CD4-positive, alpha-beta memory T cell (primary cell): Measurements from ENCODE around the gene IL13RA1. TPM values are rescaled to one million over a fixed set of nuclear protein-coding genes. Genes with fewer than 3 reads are reported as not detected.

Experiments used
- CTCF ChIA-PET: fragments of 350-600 bp; sonication (Branson Sonifier 250); formaldehyde crosslinking; loops from one replicate; lab custom pipeline; 2021; ENCODE audit warnings: inconsistent platforms; ENCODE audit not compliant: partially characterized antibody; lab: Charles Lee
- POLR2A ChIA-PET: fragments of 350-600 bp; sonication (Branson Sonifier 250); formaldehyde crosslinking; loops from one replicate; lab custom pipeline; 2021; ENCODE audit not compliant: partially characterized antibody; lab: Charles Lee
- DNase-seq, 5 donors: peaks; one replicate each; pipeline versions ENCODE4 v3.0.0 to v3.0.0-alpha.2; 2020 to 2022; ENCODE audit warnings: mixed read lengths in 1 of 5
- H3K27ac ChIP-seq: one replicate; pipeline ENCODE4 v1.7.0; 2013; ENCODE audit warnings: low read depth, low read length
- H3K27me3 ChIP-seq: 2 replicates; pipeline ENCODE4 v1.7.0; 2013; ENCODE audit warnings: mild to moderate bottlenecking, low read length, moderate library complexity; ENCODE audit not compliant: insufficient read depth
- H3K36me3 ChIP-seq: 2 replicates; pipeline ENCODE4 v1.7.0; 2013; ENCODE audit warnings: mild to moderate bottlenecking, low read length, moderate library complexity; ENCODE audit not compliant: insufficient read depth
- H3K4me1 ChIP-seq: 2 replicates; pipeline ENCODE4 v1.7.0; 2013; ENCODE audit warnings: mild to moderate bottlenecking, low read length, moderate library complexity; ENCODE audit not compliant: insufficient read depth
- H3K4me3 ChIP-seq, 2 donors: one replicate each; pipeline ENCODE4 v1.7.0; 2013; ENCODE audit warnings: low read length in 2 of 2, mild to moderate bottlenecking in 1 of 2
- H3K9me3 ChIP-seq, 2 donors: one replicate each; pipeline ENCODE4 v1.7.0; 2013; ENCODE audit warnings: low read length in 2 of 2, control low read depth in 1 of 2; ENCODE audit not compliant: control insufficient read depth in 1 of 2
- H3K27ac Mint-ChIP-seq, 7 donors: one replicate each; pipeline ENCODE4 v1.8.0; 2020 to 2021; ENCODE audit warnings: mixed read lengths in 7 of 7, mild to moderate bottlenecking in 6 of 7, inconsistent platforms in 3 of 7, moderate library complexity in 3 of 7
- H3K27me3 Mint-ChIP-seq, 2 donors: one replicate each; pipeline ENCODE4 v1.8.0; 2020 to 2021; ENCODE audit warnings: mixed read lengths in 2 of 2
- H3K36me3 Mint-ChIP-seq, 2 donors: one replicate each; pipeline ENCODE4 v1.8.0; 2020 to 2021; ENCODE audit warnings: mixed read lengths in 2 of 2, inconsistent platforms in 1 of 2, mild to moderate bottlenecking in 1 of 2
- H3K4me1 Mint-ChIP-seq, 4 donors: one replicate each; pipeline ENCODE4 v1.8.0; 2020 to 2021; ENCODE audit warnings: mixed read lengths in 4 of 4, mild to moderate bottlenecking in 1 of 4
- H3K4me3 Mint-ChIP-seq, 8 donors: one replicate each; pipeline ENCODE4 v1.8.0; 2020 to 2021; ENCODE audit warnings: mixed read lengths in 8 of 8, mild to moderate bottlenecking in 7 of 8, moderate library complexity in 6 of 8, inconsistent platforms in 3 of 8
- H3K9me3 Mint-ChIP-seq, 8 donors: one replicate each; pipeline ENCODE4 v1.8.0; 2020 to 2021; ENCODE audit warnings: mixed read lengths in 8 of 8, mild to moderate bottlenecking in 5 of 8, inconsistent platforms in 3 of 8, moderate library complexity in 1 of 8
- intact Hi-C: fragments of 100-400 bp; cut with micrococcal nuclease; formaldehyde crosslinking; loops from one replicate; pipeline ENCODE4 v1.15.1; 2023
- polyA plus RNA-seq, 2 donors: library from polyadenylated mRNA; unstranded; fragments of 300-500 nt; fragmentation: Illumina TruSeq; gene quantifications; one replicate each; pipeline ENCODE4 v1.2.3, GENCODE V29; 2021
- total RNA-seq, 2 experiments: library from RNA; stranded (reverse); gene quantifications; one replicate each; pipeline ENCODE4 v1.2.3, GENCODE V29; 2021

Gene IL13RA1
- total and polyA plus RNA-seq, 4 experiments from 2014 or later: 0.38 to 0.94 (median 0.79) TPM; not detected in 1

GRCh38 chrX:118823263-118824172 lies 96.1 kb downstream of the IL13RA1 start, which contains the start of gene ZCCHC12:
ZCCHC12 (plus strand) TSS chrX:118823824; CDS start chrX:118825245, 1,421 bp downstream.
- intact Hi-C loops: no loop called here
- Mint-ChIP-seq H3K9me3 (no peaks in the 10 kb centered on the region), H3K27ac (peak within 1 kb of the TSS in 1 of 7 donors; percentile 52), H3K4me3 (peak within 1 kb of the TSS; percentile 67 to 89 (median 81)), H3K36me3 (no peaks in the 10 kb centered on the region), H3K27me3 (peaks cover 15 to 40% of the 10 kb centered on the region in 2 donors), H3K4me1 (peaks cover 7 to 24% (median 14%) of the 10 kb centered on the region in 4 donors)
- H3K4me1 ChIP-seq: peaks cover 17% of the 10 kb centered on the region
- H3K27me3 ChIP-seq: peaks cover 11% of the 10 kb centered on the region
- DNase-seq: peak; percentile 23 to 55 (median 28)
- H3K4me3 ChIP-seq: no peak within 1 kb of the TSS
- no peaks in the 10 kb centered on the region for H3K9me3 ChIP-seq
- ChIA-PET CTCF (interaction anchor here (1.2 to 2.3 kb wide), 2 partner anchors 16 kb away, joined by 5 to 6 read pairs; no protein-coding TSS in a partner anchor), POLR2A (no interaction called here)
- H3K36me3 ChIP-seq: no peaks in the 10 kb centered on the region
- no peak within 1 kb of the TSS for H3K27ac ChIP-seq

- no peaks in the 10 kb centered on the region for H3K9me3 ChIP-seq
- H3K27me3 Mint-ChIP-seq: peaks cover 15 to 43% of the 10 kb centered on the region in 2 donors
- H3K4me1 Mint-ChIP-seq: peaks cover 7 to 24% (median 14%) of the 10 kb centered on the region in 4 donors
- DNase-seq: no peak
- no peak overlapping the region for H3K27ac Mint-ChIP-seq
- no peak overlapping the region for H3K27ac ChIP-seq
- H3K4me1 ChIP-seq: peaks cover 17% of the 10 kb centered on the region
- H3K4me3 ChIP-seq: no peak overlapping the region
- H3K36me3 ChIP-seq: no peaks in the 10 kb centered on the region
- no peaks in the 10 kb centered on the region for H3K9me3 Mint-ChIP-seq
- ChIA-PET POLR2A (no interaction called here), CTCF (interaction anchor here (1.2 kb wide), 1 partner anchor 15 kb away, joined by 5 read pairs; no protein-coding TSS in a partner anchor)
- peak overlapping the region; percentile 67 to 89 (median 81) for H3K4me3 Mint-ChIP-seq
- intact Hi-C loops: no loop called here
- H3K27me3 ChIP-seq: peaks cover 11% of the 10 kb centered on the region
- H3K36me3 Mint-ChIP-seq: no peaks in the 10 kb centered on the region
These were observed 96.8 kb downstream of the IL13RA1 start for GRCh38 chrX:118824173-118824730.

- Histone ChIP-seq H3K9me3 (no peaks in the 10 kb centered on the region), H3K27me3 (peaks cover 11% of the 10 kb centered on the region), H3K36me3 (no peaks in the 10 kb centered on the region), H3K27ac (no peak overlapping the region), H3K4me1 (peaks cover 17% of the 10 kb centered on the region), H3K4me3 (no peak overlapping the region)
- Mint-ChIP-seq H3K36me3 (no peaks in the 10 kb centered on the region), H3K9me3 (no peaks in the 10 kb centered on the region), H3K27ac (no peak overlapping the region), H3K27me3 (peaks cover 16 to 43% of the 10 kb centered on the region in 2 donors), H3K4me1 (peaks cover 7 to 24% (median 14%) of the 10 kb centered on the region in 4 donors), H3K4me3 (peak overlapping the region in 4 of 8 donors; percentile 7 to 89 (median 23))
- DNase-seq: no peak
- CTCF ChIA-PET: interaction anchor here (1.0 kb wide), 1 partner anchor 14 kb away, joined by 3 read pairs; no protein-coding TSS in a partner anchor
- intact Hi-C loops: no loop called here
- POLR2A ChIA-PET: no interaction called here
These were observed 97.8 kb downstream of the IL13RA1 start for GRCh38 chrX:118825227-118825626.

GRCh38 chrX:118839334-118839958 lies 112.0 kb downstream of the IL13RA1 start:
- intact Hi-C loops: no loop called here
- ChIA-PET POLR2A (no interaction called here), CTCF (interaction anchor here (0.7 to 3.0 kb wide), 14 partner anchors 9 to 227 kb away, joined by 3 to 27 read pairs (median 4); no protein-coding TSS in a partner anchor)
- H3K4me3 ChIP-seq: no peak overlapping the region
- H3K9me3 ChIP-seq: no peaks in the 10 kb centered on the region
- peak; percentile 16 to 38 (median 31) for DNase-seq
- peaks cover 3% of the 10 kb centered on the region for H3K4me1 ChIP-seq
- Mint-ChIP-seq H3K36me3 (no peaks in the 10 kb centered on the region), H3K27me3 (peaks cover 6 to 11% of the 10 kb centered on the region in 2 donors), H3K9me3 (no peaks in the 10 kb centered on the region), H3K4me3 (peak overlapping the region in 4 of 8 donors; percentile 32 to 58 (median 36)), H3K4me1 (peaks cover 0 to 2% (median 0%) of the 10 kb centered on the region in 4 donors), H3K27ac (no peak overlapping the region)
- H3K36me3 ChIP-seq: no peaks in the 10 kb centered on the region
- H3K27me3 ChIP-seq: no peaks in the 10 kb centered on the region
- no peak overlapping the region for H3K27ac ChIP-seq

Other genes with a start within 250 kb of the IL13RA1 start
- gene DOCK11, start 231.8 kb upstream of the IL13RA1 start, total RNA-seq: 100 to 1,000 TPM; 110 to 112 TPM
- 10 to 100 TPM; 14.5 to 39.4 TPM for gene DOCK11, start 231.8 kb upstream of the IL13RA1 start, polyA plus RNA-seq
- gene ZCCHC12, start 96.2 kb downstream of the IL13RA1 start, total RNA-seq: not detected
- gene ZCCHC12, start 96.2 kb downstream of the IL13RA1 start, polyA plus RNA-seq: not detected
- 10 to 100 TPM in 1 of 2 experiments, 1 to 10 TPM in 1; 8.7 to 10.6 TPM for gene LONRF3, start 247.0 kb downstream of the IL13RA1 start, total RNA-seq
- gene LONRF3, start 247.0 kb downstream of the IL13RA1 start, polyA plus RNA-seq: 1 to 10 TPM; 2.5 to 2.8 TPM